Bronchial epithelial cell (primary cell): ENCODE measurements around the gene DNAJA3. TPM values are rescaled to one million over a fixed set of nuclear protein-coding genes. Genes with fewer than 3 reads are reported as not detected.

ENCODE experiments used
- DNase-seq: peaks from one replicate; pipeline ENCODE4 v3.0.0-alpha.2; 2010; ENCODE audit warnings: low read depth
- FAIRE-seq: peaks from 2 replicates; lab custom pipeline; 2011; peaks lifted over from hg19 to GRCh38; lab: Jason Lieb, UNC
- H3K27me3 ChIP-seq: 2 replicates; pipeline ENCODE4 v1.5.1; 2011; ENCODE audit warnings: low read length; ENCODE audit not compliant: control insufficient read depth, insufficient read depth
- H3K36me3 ChIP-seq: 2 replicates; pipeline ENCODE4 v1.5.1; 2011; ENCODE audit warnings: low read length; ENCODE audit not compliant: control insufficient read depth, insufficient read depth
- H3K4me3 ChIP-seq: 2 replicates; pipeline ENCODE4 v1.5.1; 2011; ENCODE audit warnings: mild to moderate bottlenecking, low read depth, low read length, control low read depth
- CTCF ChIP-seq: IDR thresholded peaks from 2 replicates; pipeline ENCODE4 v1.5.1; 2011; ENCODE audit warnings: mild to moderate bottlenecking, moderate library complexity, low read length, control low read depth, inconsistent platforms; ENCODE audit not compliant: insufficient read depth, severe bottlenecking
- total RNA-seq: library from RNA; depleted of rRNA; stranded (reverse); fragments of >200 nt; gene quantifications from 2 replicates; pipeline ENCODE4 v1.2.1, GENCODE V29; 2014

The DNAJA3 gene
- total RNA-seq, 1 donor from 2014 or later, result 74.8 TPM

DNA sequence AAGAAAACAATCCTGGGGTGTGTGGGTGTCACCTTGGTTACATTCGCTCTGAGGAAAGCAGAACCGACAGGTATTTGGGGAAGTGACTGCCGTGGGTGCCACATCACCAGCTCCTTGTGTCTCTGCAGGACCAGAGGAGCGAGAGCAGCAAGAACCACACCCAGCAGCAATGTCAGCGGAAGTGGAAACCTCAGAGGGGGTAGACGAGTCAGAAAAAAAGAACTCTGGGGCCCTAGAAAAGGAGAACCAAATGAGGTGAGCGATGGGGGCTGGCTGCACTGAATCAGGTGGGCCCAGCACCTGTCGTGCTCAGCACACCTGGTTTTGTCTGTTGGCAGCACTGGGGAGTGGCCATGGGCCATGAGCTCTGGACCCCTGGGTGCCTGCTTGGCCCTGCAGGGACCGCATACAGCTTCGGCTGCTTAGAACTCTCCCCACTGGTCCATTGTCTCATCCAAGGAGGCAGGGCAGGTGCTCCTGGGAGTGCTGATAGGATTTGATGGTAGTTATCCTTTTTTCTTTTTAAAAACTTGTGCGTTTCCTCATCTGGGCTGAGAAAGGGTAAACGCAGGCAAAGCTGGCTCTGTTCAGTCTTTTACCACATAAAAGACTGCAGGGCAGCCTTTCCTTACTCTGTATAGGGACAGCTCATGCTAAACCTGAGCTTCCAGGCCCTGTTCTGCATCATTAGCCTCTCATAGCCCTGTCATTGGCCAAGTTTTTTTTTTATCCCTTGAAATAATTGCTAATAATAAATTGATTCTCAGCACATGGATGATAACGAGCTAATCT, 79.9 kb downstream of the DNAJA3 start:
- no peak for DNase-seq
- no peak for FAIRE-seq
- no peak for TF ChIP-seq CTCF
- no peaks in the 10 kb centered on the region for H3K27me3 ChIP-seq
- H3K36me3 ChIP-seq, result peaks cover 27% of the 10 kb centered on the region
- H3K4me3 ChIP-seq, result no peak overlapping the region

Other genes with a start within 250 kb of the DNAJA3 start
- gene SRL, start 183.8 kb upstream of the DNAJA3 start, total RNA-seq, result not detected in 2 replicates
- 3.7 and 11.8 TPM in 2 replicates for gene TFAP4, start 152.8 kb upstream of the DNAJA3 start, total RNA-seq
- gene GLIS2, start 109.8 kb upstream of the DNAJA3 start, total RNA-seq, result 0.53 and 0.77 TPM in 2 replicates
- gene PAM16, start 74.5 kb upstream of the DNAJA3 start, total RNA-seq, result 50.3 and 54.8 TPM in 2 replicates
- gene VASN, start 54.0 kb upstream of the DNAJA3 start, total RNA-seq, result 6.6 and 10.0 TPM in 2 replicates
- 7.6 and 15.6 TPM in 2 replicates for gene CORO7, start 9.3 kb upstream of the DNAJA3 start, total RNA-seq
- gene NMRAL1, start 48.8 kb downstream of the DNAJA3 start, total RNA-seq, result 62.7 and 69.4 TPM in 2 replicates
- 66.1 and 92.7 TPM in 2 replicates for gene HMOX2, start 50.5 kb downstream of the DNAJA3 start, total RNA-seq
- 7.4 and 9.5 TPM in 2 replicates for gene CDIP1, start 112.9 kb downstream of the DNAJA3 start, total RNA-seq
- gene C16orf96, start 130.5 kb downstream of the DNAJA3 start, total RNA-seq, result not detected in 2 replicates
- gene UBALD1, start 189.0 kb downstream of the DNAJA3 start, total RNA-seq, result 3.7 and 4.7 TPM in 2 replicates
- 6.1 and 10.1 TPM in 2 replicates for gene MGRN1, start 199.0 kb downstream of the DNAJA3 start, total RNA-seq